Measurements from ENCODE around the gene FSTL5.
"Not testable (repeated sequence)": the region's sequence is repeated elsewhere in the genome, so short reads cannot be mapped to it uniquely, and the experiment has no call there.

Gene FSTL5

GRCh38 chr4:161823450-161823849 is 340.4 kb downstream of the FSTL5 start:
- DNase-seq = no peak

DNA sequence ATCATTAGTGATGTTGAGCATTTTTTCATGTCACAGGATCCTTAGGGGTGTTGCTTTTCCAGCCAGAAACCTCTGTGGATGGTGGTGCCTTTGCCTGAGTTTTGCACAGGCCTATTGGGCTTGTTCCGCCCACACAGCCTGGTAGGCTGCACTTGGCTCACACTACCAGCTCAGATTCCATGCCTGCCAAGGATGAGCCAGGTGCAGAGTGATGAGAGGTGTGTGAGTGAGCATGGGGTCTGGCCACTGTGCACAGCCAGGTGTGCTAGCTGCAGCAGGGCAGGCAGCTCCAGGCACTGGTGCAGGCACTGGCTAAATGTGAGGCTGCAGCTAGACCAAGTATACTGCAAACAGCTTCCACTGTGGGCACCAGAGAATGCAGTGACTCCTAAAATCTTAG is 341.6 kb downstream of the FSTL5 start:
- no peak for DNase-seq

GRCh38 chr4:161817914-161818313 is 345.9 kb downstream of the FSTL5 start:
- DNase-seq = no peak

GRCh38 chr4:161816958-161817357 is 346.8 kb downstream of the FSTL5 start:
- no peak for DNase-seq

- no peak for DNase-seq
These were observed 348.0 kb downstream of the FSTL5 start for GRCh38 chr4:161815841-161816240.

- DNase-seq = no peak
These were observed 349.9 kb downstream of the FSTL5 start for GRCh38 chr4:161813889-161814288.

GRCh38 chr4:161813389-161813788 is 350.4 kb downstream of the FSTL5 start:
- no peak for DNase-seq

GRCh38 chr4:161803171-161803570 is 360.6 kb downstream of the FSTL5 start:
- no peak for DNase-seq

GRCh38 chr4:161799710-161800109 is 364.1 kb downstream of the FSTL5 start:
- DNase-seq = no peak

DNA sequence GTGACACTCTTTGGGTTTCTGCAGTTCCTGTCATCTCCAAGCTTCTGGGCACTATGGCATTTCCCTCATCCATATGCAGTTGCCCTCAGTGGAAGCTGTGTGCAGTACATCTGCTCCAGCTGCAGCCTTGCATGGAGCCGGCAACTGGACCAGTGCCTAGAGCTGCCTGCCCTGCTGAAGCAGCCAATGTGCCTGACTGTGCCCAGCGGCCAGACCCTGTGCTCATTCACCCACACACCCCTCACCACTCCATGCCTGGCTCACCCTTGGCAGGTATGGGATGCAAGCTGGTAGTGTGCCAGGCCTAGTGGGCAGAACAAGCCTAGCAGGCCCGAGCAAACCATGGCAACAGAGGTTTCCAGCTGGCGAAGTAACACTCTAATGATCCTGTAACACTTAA is 370.8 kb downstream of the FSTL5 start:
- DNase-seq = no peak

- DNase-seq = no peak
These were observed 371.8 kb downstream of the FSTL5 start for GRCh38 chr4:161791796-161792556.

DNA sequence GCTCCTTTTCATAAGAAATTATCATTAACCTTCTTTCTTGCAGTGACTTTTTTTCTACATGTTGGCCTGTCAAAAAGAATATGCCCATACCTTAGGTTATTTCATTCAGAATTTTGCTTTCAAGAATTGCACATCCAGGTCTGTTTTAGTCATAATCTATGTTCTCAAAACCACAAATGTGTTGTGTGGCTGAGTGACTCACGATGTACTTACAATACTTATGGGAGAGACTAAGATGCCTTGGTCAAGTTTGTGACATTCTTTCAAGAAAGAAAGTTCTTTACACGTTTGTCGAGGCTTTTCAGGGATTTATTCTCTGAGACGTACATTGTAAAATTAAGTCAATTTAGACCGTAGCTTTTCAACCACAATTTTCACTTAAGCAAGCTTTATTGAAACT is 396.7 kb downstream of the FSTL5 start:
- no peak for DNase-seq

- no peak for DNase-seq
These were observed 401.0 kb downstream of the FSTL5 start for GRCh38 chr4:161762796-161763195.

DNA sequence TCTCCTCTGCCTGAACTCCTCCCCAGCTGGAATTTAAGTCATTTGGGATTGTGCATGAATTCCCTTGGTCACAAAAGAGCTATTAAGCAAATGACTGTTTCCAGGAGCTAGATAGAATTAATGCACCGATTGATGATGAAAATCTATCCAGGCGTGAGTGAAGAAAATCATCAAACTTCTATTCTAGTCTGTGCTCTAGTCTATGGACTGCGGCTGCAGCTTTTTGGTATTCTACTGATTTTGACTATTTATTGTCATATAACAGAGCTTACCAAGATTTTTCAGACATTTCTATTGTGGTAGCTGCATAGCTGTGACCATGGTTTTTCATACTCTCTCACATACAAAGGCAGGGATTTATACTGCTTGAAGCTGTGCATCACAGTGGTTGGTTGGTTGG is 403.8 kb downstream of the FSTL5 start:
- DNase-seq = no peak

GRCh38 chr4:161758412-161758811 is 405.4 kb downstream of the FSTL5 start:
- DNase-seq = not testable (repeated sequence)

GRCh38 chr4:161728929-161729328 is 434.9 kb downstream of the FSTL5 start:
- no peak for DNase-seq

DNA sequence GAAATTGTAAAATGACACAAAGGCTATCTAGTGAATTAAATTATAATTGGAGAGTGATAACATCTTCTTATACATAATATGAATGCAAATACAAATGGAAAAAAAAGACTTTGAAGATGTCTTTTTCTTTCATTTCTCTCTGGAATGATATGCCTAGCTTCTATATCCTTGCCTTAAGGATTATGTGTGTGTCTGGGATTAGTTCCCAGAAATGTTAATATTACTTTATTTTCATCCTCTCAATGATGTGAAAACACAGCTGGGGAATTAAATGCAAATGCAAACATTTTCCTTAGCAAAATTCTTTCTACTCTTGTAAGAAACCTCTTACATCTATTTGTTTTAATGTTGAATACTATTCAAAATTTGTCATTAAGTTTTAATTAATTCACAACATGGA is 441.9 kb downstream of the FSTL5 start:
- no peak for DNase-seq

DNA sequence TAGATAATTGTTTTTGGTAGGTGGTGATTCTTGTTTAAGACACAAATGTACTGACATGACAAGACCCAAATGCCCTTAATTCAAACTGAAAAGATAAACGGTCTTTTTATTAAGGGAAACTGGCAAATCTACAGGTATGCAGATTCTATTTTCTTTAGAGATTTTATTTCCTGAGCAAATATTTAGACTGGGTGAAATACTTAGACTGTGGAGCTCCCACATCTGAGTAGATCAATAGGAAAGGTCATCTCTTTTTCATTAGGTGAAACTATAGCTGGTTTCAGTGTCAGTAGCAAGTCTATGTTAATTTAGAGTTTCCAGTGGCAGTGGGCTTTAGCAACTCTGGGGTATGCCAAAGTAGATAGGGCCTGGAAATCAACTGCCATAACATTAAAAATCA is 446.7 kb downstream of the FSTL5 start:
- no peak for DNase-seq

DNA sequence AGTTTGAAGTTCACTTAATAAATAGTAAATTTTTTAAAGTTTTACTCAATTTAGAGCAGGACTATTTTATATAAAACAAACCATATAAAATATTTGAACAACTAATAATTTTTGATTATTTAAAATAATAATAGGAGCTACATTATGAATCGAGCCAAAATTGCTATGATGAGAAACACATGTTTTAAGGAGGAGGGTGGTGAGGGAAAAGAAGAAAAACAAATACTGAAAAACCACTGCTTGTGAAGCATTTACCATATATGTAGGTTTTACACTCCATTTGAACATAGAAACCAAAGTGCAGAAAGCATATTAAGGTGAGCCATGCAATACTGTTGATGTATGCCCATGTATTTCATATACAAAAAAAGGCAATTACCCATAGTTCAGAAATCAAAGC is 448.9 kb downstream of the FSTL5 start:
- DNase-seq = no peak

- DNase-seq = no peak
These were observed 449.6 kb downstream of the FSTL5 start for GRCh38 chr4:161714022-161714751.

- no peak for DNase-seq
These were observed 459.1 kb downstream of the FSTL5 start for GRCh38 chr4:161704653-161705052.

- DNase-seq = no peak
These were observed 459.8 kb downstream of the FSTL5 start for GRCh38 chr4:161704040-161704439.

DNA sequence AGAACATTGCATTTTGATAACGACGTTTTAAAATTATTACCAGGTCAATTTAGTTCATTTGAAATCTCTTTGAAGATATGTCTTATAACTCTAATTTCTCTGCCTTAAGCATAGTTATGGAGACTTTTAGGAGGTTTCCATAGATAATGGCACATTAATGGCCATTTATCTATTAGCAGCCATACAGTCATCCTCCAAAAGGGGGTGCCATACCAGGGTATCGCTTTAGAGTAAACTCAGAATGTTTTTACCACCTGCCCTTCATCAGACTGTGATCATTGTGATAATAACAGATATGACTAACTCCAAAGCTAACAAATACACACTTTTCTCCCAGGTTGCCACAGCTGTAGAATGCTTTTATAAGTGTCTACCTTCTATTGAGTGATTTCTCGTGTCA is 461.5 kb downstream of the FSTL5 start:
- DNase-seq = no peak

DNA sequence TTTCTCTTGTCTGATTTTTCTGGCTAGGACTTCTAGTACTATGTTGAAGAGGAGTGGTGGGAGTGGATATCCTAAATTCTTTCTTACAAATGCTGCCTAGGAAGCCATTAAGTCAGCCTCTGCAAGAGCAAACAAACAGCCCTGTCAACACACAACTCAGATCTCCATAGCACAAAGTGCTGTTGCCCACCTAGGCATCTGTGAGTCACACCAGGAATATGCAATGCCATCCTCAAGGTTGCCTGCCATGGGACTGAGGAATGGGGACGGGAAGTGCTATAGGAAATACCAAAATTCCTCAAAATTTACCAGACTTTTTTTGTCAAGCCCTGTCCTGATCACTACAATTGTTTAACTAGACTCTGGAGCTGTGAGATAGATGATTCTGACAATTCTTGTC is 466.9 kb downstream of the FSTL5 start:
- DNase-seq = no peak

GRCh38 chr4:161680146-161680545 is 483.7 kb downstream of the FSTL5 start:
- DNase-seq = no peak

Measured in RPMI8226 (cell line).